Naive thymus-derived CD4-positive, alpha-beta T cell (primary cell): ENCODE results near the gene KDSR. TPM values are rescaled to one million over a fixed set of nuclear protein-coding genes. Genes with fewer than 3 reads are reported as not detected.

ENCODE experiments used
- ATAC-seq: fragments of 150-1000 bp; cut with Tn5 transposase; 2 replicates; pipeline ENCODE4 v1.10.0; 2021; ENCODE audit warnings: mild to moderate bottlenecking, moderate library complexity
- CTCF ChIA-PET: fragments of 350-600 bp; sonication (Branson Sonifier 250); formaldehyde crosslinking; loops from one replicate; lab custom pipeline; 2021; ENCODE audit warnings: antibody characterized with exemption; lab: Charles Lee
- POLR2A ChIA-PET: fragments of 350-600 bp; sonication (Branson Sonifier 250); formaldehyde crosslinking; loops from one replicate; lab custom pipeline; 2021; ENCODE audit warnings: antibody characterized with exemption, inconsistent platforms; lab: Charles Lee
- DNase-seq, 9 donors: peaks; one replicate each; pipeline versions ENCODE4 v3.0.0 to v3.0.0-alpha.2; 2020 to 2022; ENCODE audit warnings: mixed read lengths in 1 of 9
- H3K27ac ChIP-seq: one replicate; pipeline ENCODE4 v1.7.0; 2013; ENCODE audit warnings: mild to moderate bottlenecking, low read depth, low read length, moderate library complexity
- H3K27me3 ChIP-seq, 2 donors: one replicate each; pipeline ENCODE4 v1.7.0; 2013; ENCODE audit warnings: low read length in 2 of 2, mild to moderate bottlenecking in 2 of 2, moderate library complexity in 2 of 2; ENCODE audit not compliant: control insufficient read depth in 2 of 2, insufficient read depth in 2 of 2
- H3K36me3 ChIP-seq, 3 experiments: 1 replicate in 2 of 3; 2 replicates in 1 of 3; pipeline ENCODE4 v1.7.0; 2013; ENCODE audit warnings: low read length in 3 of 3, mild to moderate bottlenecking in 3 of 3, moderate library complexity in 1 of 3; ENCODE audit not compliant: insufficient read depth in 3 of 3, control insufficient read depth in 2 of 3
- H3K4me1 ChIP-seq, 2 donors: one replicate each; pipeline ENCODE4 v1.7.0; 2013; ENCODE audit warnings: low read length in 2 of 2, mild to moderate bottlenecking in 2 of 2, moderate library complexity in 1 of 2; ENCODE audit not compliant: control insufficient read depth in 2 of 2, insufficient read depth in 2 of 2
- H3K4me3 ChIP-seq: 2 replicates; pipeline ENCODE4 v1.7.0; 2013; ENCODE audit warnings: mild to moderate bottlenecking, low read length
- H3K9me3 ChIP-seq, 3 experiments: 1 replicate in 2 of 3; 2 replicates in 1 of 3; pipeline ENCODE4 v1.7.0; 2013; ENCODE audit warnings: low read length in 3 of 3; ENCODE audit not compliant: control insufficient read depth in 2 of 3
- H3K27ac Mint-ChIP-seq, 9 donors: one replicate each; pipeline ENCODE4 v1.8.0; 2020 to 2022; ENCODE audit warnings: mixed read lengths in 9 of 9, mild to moderate bottlenecking in 8 of 9, moderate library complexity in 5 of 9, inconsistent platforms in 2 of 9
- H3K27me3 Mint-ChIP-seq, 5 donors: one replicate each; pipeline ENCODE4 v1.8.0; 2021 to 2022; ENCODE audit warnings: mixed read lengths in 5 of 5, mild to moderate bottlenecking in 1 of 5
- H3K36me3 Mint-ChIP-seq, 5 donors: one replicate each; pipeline ENCODE4 v1.8.0; 2020 to 2022; ENCODE audit warnings: mixed read lengths in 5 of 5, mild to moderate bottlenecking in 3 of 5, inconsistent platforms in 1 of 5
- H3K4me1 Mint-ChIP-seq, 7 donors: one replicate each; pipeline ENCODE4 v1.8.0; 2020 to 2022; ENCODE audit warnings: mixed read lengths in 7 of 7, mild to moderate bottlenecking in 3 of 7, inconsistent platforms in 1 of 7
- H3K4me3 Mint-ChIP-seq, 10 donors: one replicate each; pipeline ENCODE4 v1.8.0; 2020 to 2022; ENCODE audit warnings: mild to moderate bottlenecking in 10 of 10, mixed read lengths in 10 of 10, moderate library complexity in 6 of 10, inconsistent platforms in 2 of 10
- H3K9me3 Mint-ChIP-seq, 11 donors: one replicate each; pipeline ENCODE4 v1.8.0; 2020 to 2022; ENCODE audit warnings: mixed read lengths in 11 of 11, mild to moderate bottlenecking in 4 of 11, inconsistent platforms in 1 of 11, moderate library complexity in 1 of 11
- intact Hi-C, 2 donors: fragments of 100-400 bp; cut with micrococcal nuclease; formaldehyde crosslinking; loops; one replicate each; pipeline ENCODE4 v1.15.1; 2023
- polyA plus RNA-seq, 2 donors: library from polyadenylated mRNA; unstranded; fragments of 300-500 nt; fragmentation: Illumina TruSeq; gene quantifications; one replicate each; pipeline ENCODE4 v1.2.3, GENCODE V29; 2021
- total RNA-seq, 6 experiments: library from RNA in 5 of 6; stranded (reverse) in 5 of 6; gene quantifications; 1 replicate in 5 of 6; 2 replicates in 1 of 6; pipeline ENCODE4 v1.2.3 and lab custom pipeline; 2021 to 2026

Gene KDSR
- total and polyA plus RNA-seq, 7 experiments from 2014 or later = 24.4 to 62.4 (median 48.7) TPM

GRCh38 chr18:63302636-63303405, 64.2 kb downstream of the KDSR start:
- Histone ChIP-seq H3K27me3 (no peaks in the 10 kb centered on the region), H3K4me3 (no peak overlapping the region), H3K36me3 (peaks cover 0 to 6% (median 5%) of the 10 kb centered on the region in 3 experiments), H3K9me3 (no peaks in the 10 kb centered on the region), H3K4me1 (peaks cover 66 to 67% of the 10 kb centered on the region in 2 donors), H3K27ac (peak overlapping the region; percentile 53)
- Mint-ChIP-seq H3K4me3 (peak overlapping the region in 7 of 10 donors; percentile 25 to 80 (median 56)), H3K9me3 (no peaks in the 10 kb centered on the region), H3K4me1 (peaks cover 69 to 97% (median 94%) of the 10 kb centered on the region in 7 donors), H3K27me3 (no peaks in the 10 kb centered on the region), H3K36me3 (peaks cover 3 to 58% (median 37%) of the 10 kb centered on the region in 5 donors), H3K27ac (peak overlapping the region; percentile 26 to 95 (median 71))
- ChIA-PET POLR2A (interaction anchor here (0.5 to 6.0 kb wide), 10 partner anchors 8 to 108 kb away, joined by 3 to 44 read pairs (median 4); no protein-coding TSS in a partner anchor), CTCF (interaction anchor here (0.6 to 2.2 kb wide), 3 partner anchors 15 to 147 kb away, joined by 3 to 10 read pairs (median 3); no protein-coding TSS in a partner anchor)
- DNase-seq (no peak), ATAC-seq (no peak)
- intact Hi-C loops = loop anchor here (1.0 to 5.0 kb wide), 3 partner anchors 10 to 146 kb away; no protein-coding TSS in a partner anchor

GRCh38 chr18:63302220-63302619, 64.8 kb downstream of the KDSR start:
- intact Hi-C loops = loop anchor here in 1 of 2 donors (5.0 kb wide), 1 partner anchor 145 kb away; no protein-coding TSS in a partner anchor
- H3K4me3 ChIP-seq = no peak overlapping the region
- peaks cover 62 to 68% of the 10 kb centered on the region in 2 donors for H3K4me1 ChIP-seq

GRCh38 chr18:63301434-63301833, 65.6 kb downstream of the KDSR start:
- peak overlapping the region; percentile 16 for H3K27ac ChIP-seq
- no peaks in the 10 kb centered on the region for H3K9me3 Mint-ChIP-seq
- DNase-seq = no peak
- H3K27ac Mint-ChIP-seq = peak overlapping the region in 6 of 9 donors; percentile 23 to 95 (median 90)
- H3K9me3 ChIP-seq = no peaks in the 10 kb centered on the region
- intact Hi-C loops = loop anchor here in 1 of 2 donors (5.0 kb wide), 1 partner anchor 144 kb away; no protein-coding TSS in a partner anchor
- H3K36me3 Mint-ChIP-seq = peaks cover 3 to 59% (median 30%) of the 10 kb centered on the region in 5 donors
- no peaks in the 10 kb centered on the region for H3K27me3 Mint-ChIP-seq
- ATAC-seq = peak; percentile 64
- no peak overlapping the region for H3K4me3 ChIP-seq
- H3K36me3 ChIP-seq = peaks cover 0 to 18% (median 5%) of the 10 kb centered on the region in 3 experiments
- H3K4me1 Mint-ChIP-seq = peaks cover 62 to 87% (median 86%) of the 10 kb centered on the region in 7 donors
- CTCF ChIA-PET = interaction anchor here (0.6 to 2.2 kb wide), 5 partner anchors 10 to 169 kb away, joined by 3 to 10 read pairs (median 4); no protein-coding TSS in a partner anchor
- H3K4me3 Mint-ChIP-seq = peak overlapping the region in 5 of 10 donors; percentile 5 to 67 (median 37)
- H3K27me3 ChIP-seq = no peaks in the 10 kb centered on the region
- POLR2A ChIA-PET = interaction anchor here (0.5 to 6.0 kb wide), 12 partner anchors 10 to 149 kb away, joined by 3 to 44 read pairs (median 4); no protein-coding TSS in a partner anchor
- peaks cover 61 to 68% of the 10 kb centered on the region in 2 donors for H3K4me1 ChIP-seq

More at GRCh38 chr18:63302220-63302619, 64.8 kb downstream of the KDSR start:
- Mint-ChIP-seq H3K27ac (peak overlapping the region; percentile 26 to 95 (median 71)), H3K4me1 (peaks cover 66 to 95% (median 91%) of the 10 kb centered on the region in 7 donors), H3K27me3 (no peaks in the 10 kb centered on the region), H3K36me3 (peaks cover 3 to 59% (median 33%) of the 10 kb centered on the region in 5 donors), H3K4me3 (peak overlapping the region in 7 of 10 donors; percentile 37 to 80 (median 56)), H3K9me3 (no peaks in the 10 kb centered on the region)
- peaks cover 0 to 12% (median 5%) of the 10 kb centered on the region in 3 experiments for H3K36me3 ChIP-seq
- ChIA-PET POLR2A (interaction anchor here (0.6 to 6.0 kb wide), 11 partner anchors 9 to 141 kb away, joined by 3 to 44 read pairs (median 5); no protein-coding TSS in a partner anchor), CTCF (interaction anchor here (0.6 to 2.2 kb wide), 5 partner anchors 15 to 170 kb away, joined by 3 to 10 read pairs (median 3); no protein-coding TSS in a partner anchor)
- peak overlapping the region; percentile 53 for H3K27ac ChIP-seq
- no peaks in the 10 kb centered on the region for H3K27me3 ChIP-seq
- H3K9me3 ChIP-seq = no peaks in the 10 kb centered on the region
- ATAC-seq (no peak), DNase-seq (no peak)

GRCh38 chr18:63299837-63300745, 66.9 kb downstream of the KDSR start:
- ChIA-PET POLR2A (interaction anchor here (0.7 to 6.0 kb wide), 12 partner anchors 11 to 145 kb away, joined by 3 to 44 read pairs (median 10); partner anchors contain the start of gene BCL2), CTCF (interaction anchor here (1.4 to 2.7 kb wide), 3 partner anchors 11 to 18 kb away, joined by 3 to 18 read pairs (median 11); no protein-coding TSS in a partner anchor)
- Histone ChIP-seq H3K4me1 (peaks cover 59 to 68% of the 10 kb centered on the region in 2 donors), H3K36me3 (peaks cover 5 to 26% (median 5%) of the 10 kb centered on the region in 3 experiments), H3K27ac (peak overlapping the region; percentile 57), H3K27me3 (no peaks in the 10 kb centered on the region), H3K4me3 (no peak overlapping the region), H3K9me3 (no peaks in the 10 kb centered on the region)
- Mint-ChIP-seq H3K36me3 (peaks cover 9 to 65% (median 36%) of the 10 kb centered on the region in 5 donors), H3K4me3 (peak overlapping the region; percentile 25 to 78 (median 63)), H3K27ac (peak overlapping the region; percentile 55 to 95 (median 89)), H3K9me3 (peaks cover 0 to 2% (median 0%) of the 10 kb centered on the region in 11 donors), H3K27me3 (no peaks in the 10 kb centered on the region), H3K4me1 (peaks cover 58 to 87% (median 86%) of the 10 kb centered on the region in 7 donors)
- DNase-seq (peak in 1 of 9 donors; percentile 36), ATAC-seq (peak; percentile 52)
- intact Hi-C loops = loop anchor here (1.0 to 5.0 kb wide), 3 partner anchors 9 to 143 kb away; no protein-coding TSS in a partner anchor

- H3K36me3 ChIP-seq = peaks cover 5 to 26% (median 5%) of the 10 kb centered on the region in 3 experiments
- ATAC-seq (peak; percentile 50), DNase-seq (peak in 3 of 9 donors; percentile 31 to 44 (median 36))
- no peaks in the 10 kb centered on the region for H3K9me3 ChIP-seq
- H3K4me3 ChIP-seq = no peak overlapping the region
- H3K4me1 Mint-ChIP-seq = peaks cover 57 to 78% (median 73%) of the 10 kb centered on the region in 7 donors
- peaks cover 0 to 2% (median 0%) of the 10 kb centered on the region in 11 donors for H3K9me3 Mint-ChIP-seq
- no peaks in the 10 kb centered on the region for H3K27me3 Mint-ChIP-seq
- ChIA-PET POLR2A (interaction anchor here (0.8 to 6.0 kb wide), 20 partner anchors 9 to 166 kb away, joined by 3 to 44 read pairs (median 4); partner anchors contain the start of gene BCL2), CTCF (interaction anchor here (0.7 to 2.7 kb wide), 11 partner anchors 9 to 166 kb away, joined by 3 to 18 read pairs (median 3); no protein-coding TSS in a partner anchor)
- H3K27ac Mint-ChIP-seq = peak overlapping the region; percentile 55 to 95 (median 89)
- intact Hi-C loops = no loop called here
- H3K36me3 Mint-ChIP-seq = peaks cover 9 to 62% (median 40%) of the 10 kb centered on the region in 5 donors
- peaks cover 49 to 59% of the 10 kb centered on the region in 2 donors for H3K4me1 ChIP-seq
- H3K4me3 Mint-ChIP-seq = peak overlapping the region; percentile 39 to 78 (median 68)
- H3K27me3 ChIP-seq = no peaks in the 10 kb centered on the region
- H3K27ac ChIP-seq = peak overlapping the region; percentile 32
Observed at GRCh38 chr18:63298400-63299365, 68.3 kb downstream of the KDSR start.
